Nephron (organoid): ENCODE measurements around the gene MSI2.
A peak's percentile ranks its signal among the peaks of the same experiment; 100 is the strongest.

ENCODE experiments used
- H3K27ac Mint-ChIP-seq, 3 experiments: 2 replicates each; pipeline ENCODE4 v1.8.0; 2020; ENCODE audit warnings: mixed read lengths in 3 of 3, mild to moderate bottlenecking in 2 of 3, moderate library complexity in 1 of 3
- H3K27me3 Mint-ChIP-seq: 2 replicates; pipeline ENCODE4 v1.8.0; 2021; ENCODE audit warnings: low read depth, mild to moderate bottlenecking, moderate library complexity, mixed read lengths
- H3K36me3 Mint-ChIP-seq: 2 replicates; pipeline ENCODE4 v1.8.0; 2020; ENCODE audit warnings: low read depth, mixed read lengths
- H3K4me1 Mint-ChIP-seq: 2 replicates; pipeline ENCODE4 v1.8.0; 2020; ENCODE audit warnings: mixed read lengths
- H3K4me3 Mint-ChIP-seq, 3 experiments: 2 replicates each; pipeline ENCODE4 v1.8.0; 2020; ENCODE audit warnings: mild to moderate bottlenecking in 3 of 3, mixed read lengths in 3 of 3, moderate library complexity in 2 of 3
- H3K9me3 Mint-ChIP-seq: 2 replicates; pipeline ENCODE4 v1.8.0; 2020; ENCODE audit warnings: mixed read lengths
- CTCF ChIP-seq, 3 experiments: fragments of 200-600 bp; sonication (generic); IDR thresholded peaks; one replicate each; pipeline ENCODE4 v1.5.0; 2021; ENCODE audit warnings: antibody characterized with exemption in 3 of 3; ENCODE audit not compliant: unreplicated experiment in 3 of 3

The MSI2 gene

GRCh38 chr17:57707892-57708291, 451.6 kb downstream of the MSI2 start:
- Mint-ChIP-seq H3K4me1 (peaks cover 40% of the 10 kb centered on the region), H3K27ac (peak overlapping the region; percentile 44 to 85 (median 66)), H3K27me3 (peaks cover 29% of the 10 kb centered on the region), H3K36me3 (peaks cover 4% of the 10 kb centered on the region), H3K4me3 (peak overlapping the region; percentile 6 to 38 (median 12)), H3K9me3 (no peaks in the 10 kb centered on the region)
- TF ChIP-seq CTCF (IDR thresholded peaks at IDR 0.05; ENCODE audit: unreplicated experiment in 3 of 3) = no peak

DNA sequence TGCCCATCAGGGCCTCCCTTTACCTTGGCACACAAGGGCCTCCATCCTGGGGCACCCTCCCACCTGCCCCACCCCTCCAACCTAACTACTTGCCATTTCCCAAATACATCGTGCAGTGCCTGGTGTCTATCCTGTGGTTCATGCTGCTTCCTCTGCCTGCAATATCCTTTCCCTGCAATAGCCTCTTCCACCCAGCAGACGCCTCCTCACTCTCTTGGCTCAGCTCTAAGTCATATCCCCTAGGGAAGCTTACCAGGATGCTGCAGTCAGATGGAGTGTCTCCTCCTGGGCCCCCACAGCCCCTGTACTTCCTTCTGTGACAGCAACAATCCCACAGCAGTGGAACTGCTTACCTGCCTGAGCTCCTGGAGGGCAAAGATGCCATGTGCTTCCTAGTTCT, 452.1 kb downstream of the MSI2 start:
- Mint-ChIP-seq H3K4me1 (peaks cover 45% of the 10 kb centered on the region), H3K27ac (peak overlapping the region; percentile 44 to 85 (median 66))

DNA sequence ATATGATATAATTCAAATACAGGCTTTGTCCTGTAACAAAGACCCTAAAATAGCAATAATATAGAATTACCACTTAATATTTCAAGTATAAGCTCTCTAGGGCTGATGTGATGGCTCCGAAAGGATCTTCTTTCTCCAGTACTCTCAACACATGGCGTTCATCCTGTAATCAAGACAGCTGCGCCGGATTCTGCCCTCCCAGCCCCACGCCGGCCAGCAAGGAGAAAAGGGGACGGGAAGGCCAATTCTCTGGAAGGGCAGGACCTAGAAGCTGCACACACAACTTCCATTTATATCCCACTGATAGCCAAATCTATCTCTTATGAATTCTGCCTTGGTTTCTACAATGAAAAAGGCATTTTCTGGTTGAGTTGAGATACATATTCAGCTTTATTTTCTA, 456.8 kb downstream of the MSI2 start:
- Mint-ChIP-seq H3K4me1 (peaks cover 35% of the 10 kb centered on the region), H3K27ac (peak overlapping the region; percentile 10 to 58 (median 40)), H3K9me3 (no peaks in the 10 kb centered on the region), H3K36me3 (no peaks in the 10 kb centered on the region), H3K4me3 (no peak overlapping the region), H3K27me3 (peaks cover 48% of the 10 kb centered on the region)
- no peak for TF ChIP-seq CTCF (IDR thresholded peaks at IDR 0.05; ENCODE audit: unreplicated experiment in 3 of 3)

More for the DNA sequence above, 452.1 kb downstream of the MSI2 start:
- Mint-ChIP-seq H3K36me3 (peaks cover 4% of the 10 kb centered on the region), H3K9me3 (no peaks in the 10 kb centered on the region), H3K27me3 (peaks cover 27% of the 10 kb centered on the region), H3K4me3 (peak overlapping the region; percentile 1 to 36 (median 6))
- TF ChIP-seq CTCF (IDR thresholded peaks at IDR 0.05; ENCODE audit: unreplicated experiment in 3 of 3) = no peak

- peak overlapping the region in 1 of 3 experiments; percentile 16 for H3K4me3 Mint-ChIP-seq
- no peaks in the 10 kb centered on the region for H3K9me3 Mint-ChIP-seq
- no peak for TF ChIP-seq CTCF (IDR thresholded peaks at IDR 0.05; ENCODE audit: unreplicated experiment in 3 of 3)
- peaks cover 23% of the 10 kb centered on the region for H3K4me1 Mint-ChIP-seq
- no peak overlapping the region for H3K27ac Mint-ChIP-seq
- peaks cover 48% of the 10 kb centered on the region for H3K27me3 Mint-ChIP-seq
- no peaks in the 10 kb centered on the region for H3K36me3 Mint-ChIP-seq
Observed at GRCh38 chr17:57714665-57715180, 458.4 kb downstream of the MSI2 start.

GRCh38 chr17:57715981-57716380, 459.7 kb downstream of the MSI2 start:
- Mint-ChIP-seq H3K4me1 (peaks cover 23% of the 10 kb centered on the region), H3K27me3 (peaks cover 55% of the 10 kb centered on the region), H3K36me3 (no peaks in the 10 kb centered on the region), H3K4me3 (no peak overlapping the region), H3K27ac (no peak overlapping the region), H3K9me3 (no peaks in the 10 kb centered on the region)
- TF ChIP-seq CTCF (IDR thresholded peaks at IDR 0.05; ENCODE audit: unreplicated experiment in 3 of 3) = no peak

GRCh38 chr17:57718878-57719277, 462.6 kb downstream of the MSI2 start:
- H3K36me3 Mint-ChIP-seq = no peaks in the 10 kb centered on the region
- no peak overlapping the region for H3K27ac Mint-ChIP-seq
- H3K4me3 Mint-ChIP-seq = no peak overlapping the region

More at GRCh38 chr17:57718878-57719277, 462.6 kb downstream of the MSI2 start:
- H3K4me1 Mint-ChIP-seq = peaks cover 36% of the 10 kb centered on the region
- peaks cover 68% of the 10 kb centered on the region for H3K27me3 Mint-ChIP-seq
- H3K9me3 Mint-ChIP-seq = no peaks in the 10 kb centered on the region
- TF ChIP-seq CTCF (IDR thresholded peaks at IDR 0.05; ENCODE audit: unreplicated experiment in 3 of 3) = no peak
